ENCODE measurements around the gene HNRNPAB.
"Not testable (repeated sequence)": the region's sequence is repeated elsewhere in the genome, so short reads cannot be mapped to it uniquely, and the experiment has no call there.

The HNRNPAB gene

DNA sequence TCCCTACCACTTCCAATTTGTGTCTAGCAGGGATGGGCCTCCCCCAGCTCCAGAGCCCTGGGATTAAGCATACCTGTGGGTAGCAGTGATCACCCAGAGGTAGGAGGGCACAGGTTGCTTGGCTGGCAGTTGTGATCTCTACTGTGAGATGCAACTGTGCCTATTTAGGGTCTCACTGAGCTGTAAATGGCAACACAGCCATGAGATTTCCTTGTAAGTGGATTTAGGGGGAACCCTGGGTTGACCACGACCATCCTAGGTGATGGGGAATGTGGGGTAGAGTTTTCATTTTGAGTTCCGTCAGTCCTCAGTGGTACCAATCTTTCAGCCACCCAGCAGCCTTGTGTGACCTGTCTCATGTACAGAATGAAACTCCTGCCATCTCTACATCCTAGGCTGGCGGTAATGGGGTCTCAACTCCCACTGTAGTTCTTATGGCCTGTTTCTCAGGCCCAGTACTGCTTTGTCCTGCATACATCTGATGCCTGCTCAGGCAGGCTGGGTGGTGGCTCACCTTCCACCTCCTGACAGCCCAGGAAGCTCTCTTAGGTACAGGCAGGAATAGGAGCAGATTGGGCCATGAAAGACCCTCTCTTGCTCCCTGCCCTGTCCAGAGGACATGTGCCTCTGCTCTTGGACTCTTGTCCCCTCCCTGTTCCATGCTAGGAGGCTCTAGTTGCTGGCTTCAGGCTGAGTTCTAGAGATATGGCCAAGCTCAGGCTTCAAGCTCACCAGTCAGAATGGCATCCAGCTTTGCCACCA is 8.1 kb downstream of the HNRNPAB start:
- DNase-seq (ENCODE audit: low read depth in 3 of 3), result no peak

DNA sequence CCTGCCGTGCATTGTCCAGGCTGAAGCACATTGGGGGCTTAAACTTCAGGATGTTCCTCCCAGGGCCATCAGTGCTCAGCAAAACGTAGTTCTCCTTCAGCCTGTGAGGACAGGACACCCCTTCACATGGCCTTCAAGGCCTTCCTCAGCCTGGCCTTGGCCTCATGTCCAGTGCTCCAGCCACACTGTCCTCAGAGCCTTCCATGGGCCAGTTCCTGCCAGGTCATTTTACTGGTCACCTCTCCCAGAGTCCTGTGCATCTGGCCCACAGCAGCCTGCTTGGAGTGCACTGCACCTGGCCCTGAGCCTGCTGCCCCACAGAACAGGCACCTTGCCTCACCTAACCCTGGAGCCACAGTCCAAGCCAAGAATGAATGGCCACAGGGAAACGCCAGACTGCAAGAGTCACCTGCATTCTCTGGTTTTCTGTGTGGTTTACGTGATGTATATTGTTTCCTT is 8.7 kb downstream of the HNRNPAB start:
- DNase-seq (ENCODE audit: low read depth in 3 of 3), result no peak

GRCh38 chr5:178213748-178214151 is 9.4 kb downstream of the HNRNPAB start:
- DNase-seq (ENCODE audit: low read depth in 3 of 3), result no peak

- DNase-seq (ENCODE audit: low read depth in 3 of 3), result no peak
Measured at GRCh38 chr5:178214160-178214803, 9.9 kb downstream of the HNRNPAB start.

DNA sequence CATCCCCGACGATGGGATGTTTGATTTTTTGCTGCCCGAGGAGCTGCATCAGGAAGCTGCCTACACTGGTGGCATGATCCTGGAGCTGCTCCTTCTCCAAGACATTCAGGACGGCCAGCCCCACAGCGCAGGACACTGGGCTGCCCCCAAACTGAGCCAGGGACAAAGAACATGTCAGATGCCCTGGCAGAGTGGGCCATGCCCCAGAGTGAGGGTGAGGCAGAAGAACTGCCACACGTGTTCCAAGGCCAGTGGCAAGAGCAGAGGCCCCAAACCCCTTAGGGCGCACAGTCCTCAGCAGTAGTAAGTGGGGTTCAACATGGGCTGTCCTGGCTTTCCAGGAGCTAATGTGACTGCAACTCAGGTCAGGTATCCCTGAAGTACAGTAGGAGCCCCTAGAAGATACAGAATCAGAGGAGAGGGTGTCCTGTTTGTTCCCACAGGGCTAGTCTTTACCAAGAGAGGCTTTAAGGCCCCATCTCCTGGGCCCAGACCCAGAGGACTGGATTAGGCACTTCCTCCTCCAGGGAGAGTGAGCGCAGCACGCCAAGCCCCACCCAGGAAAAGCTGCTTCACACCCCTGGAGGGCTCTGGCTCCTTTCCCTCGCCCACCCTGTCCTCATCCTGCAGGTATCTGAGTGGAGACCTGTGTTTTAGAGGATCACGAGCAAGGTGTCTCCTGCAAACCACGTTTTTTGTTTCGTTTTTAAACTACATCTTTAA is 11.1 kb downstream of the HNRNPAB start:
- no peak for DNase-seq (ENCODE audit: low read depth in 3 of 3)

GRCh38 chr5:178216088-178216534 is 11.8 kb downstream of the HNRNPAB start:
- no peak for DNase-seq (ENCODE audit: low read depth in 3 of 3)

GRCh38 chr5:178216779-178217178 is 12.4 kb downstream of the HNRNPAB start:
- no peak for DNase-seq (ENCODE audit: low read depth in 3 of 3)

DNA sequence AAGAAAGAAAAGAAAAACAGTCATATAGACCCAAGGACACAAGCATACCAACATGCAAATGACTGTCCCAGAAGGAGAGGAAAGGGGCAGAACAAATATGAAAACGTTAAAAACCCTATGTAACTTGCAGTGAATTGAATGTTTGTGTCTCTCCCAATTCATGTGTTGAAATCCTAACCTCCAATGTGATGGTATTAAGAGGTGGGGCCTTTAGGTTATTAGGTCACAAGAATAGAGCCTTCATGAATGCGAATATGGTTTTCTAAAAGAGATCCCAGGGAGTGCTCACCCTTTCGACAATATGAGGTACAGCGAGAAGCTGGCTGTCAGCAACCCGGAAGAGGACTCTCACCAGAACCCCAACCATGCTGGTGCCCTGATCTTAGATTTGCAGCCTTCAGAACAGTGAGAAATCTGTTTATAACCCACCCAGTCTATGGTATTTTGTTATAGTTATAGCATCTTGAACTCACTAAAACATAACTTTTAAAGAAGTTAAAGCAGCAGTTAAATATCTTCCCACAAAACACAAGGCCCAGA is 14.0 kb downstream of the HNRNPAB start:
- DNase-seq (ENCODE audit: low read depth in 3 of 3), result no peak

DNA sequence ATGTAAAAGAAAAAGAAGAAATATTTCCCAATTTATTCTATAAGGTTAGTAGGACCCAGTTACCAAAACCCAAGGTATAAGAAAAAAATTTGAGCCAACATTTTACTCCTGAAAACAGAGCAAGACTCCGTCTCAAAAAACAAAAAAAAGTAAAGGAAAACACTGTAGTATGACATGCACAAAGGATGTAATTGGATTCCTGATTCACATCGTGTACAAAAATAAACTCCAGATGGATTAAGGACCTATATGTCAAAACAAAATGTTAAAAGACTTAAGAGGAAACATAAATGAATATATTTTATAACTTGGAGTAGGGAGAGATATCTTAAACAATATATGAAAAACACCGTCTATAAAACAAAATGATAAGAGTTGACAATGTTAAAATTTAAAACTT is 14.5 kb downstream of the HNRNPAB start:
- no peak for DNase-seq (ENCODE audit: low read depth in 3 of 3)

DNA sequence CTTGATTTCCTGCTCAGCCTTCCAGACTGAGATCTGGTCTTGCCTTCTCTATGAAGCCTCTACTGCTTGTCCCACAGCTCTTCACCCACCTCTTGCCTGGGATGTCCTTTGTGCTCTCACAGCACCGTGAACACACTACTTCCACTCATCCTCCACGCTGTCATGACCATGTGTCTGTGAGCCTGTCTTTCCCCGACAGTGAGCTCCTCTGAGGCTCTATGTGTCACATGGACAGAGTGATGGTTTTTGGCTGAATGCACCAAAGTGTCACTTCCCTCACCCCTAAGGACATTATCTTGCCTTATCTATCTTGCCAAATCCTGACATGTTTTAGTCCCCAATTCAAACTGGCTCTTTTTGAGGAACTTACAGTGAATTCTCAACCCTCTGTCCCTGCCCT is 16.9 kb downstream of the HNRNPAB start:
- no peak for DNase-seq (ENCODE audit: low read depth in 3 of 3)

- no peak for DNase-seq (ENCODE audit: low read depth in 3 of 3)
Measured at GRCh38 chr5:178221853-178222252, 17.5 kb downstream of the HNRNPAB start.

- DNase-seq (ENCODE audit: low read depth in 3 of 3), result no peak
Measured at GRCh38 chr5:178222292-178222691, 18.0 kb downstream of the HNRNPAB start.

GRCh38 chr5:178223196-178223773 is 19.0 kb downstream of the HNRNPAB start:
- no peak for DNase-seq (ENCODE audit: low read depth in 3 of 3)

DNA sequence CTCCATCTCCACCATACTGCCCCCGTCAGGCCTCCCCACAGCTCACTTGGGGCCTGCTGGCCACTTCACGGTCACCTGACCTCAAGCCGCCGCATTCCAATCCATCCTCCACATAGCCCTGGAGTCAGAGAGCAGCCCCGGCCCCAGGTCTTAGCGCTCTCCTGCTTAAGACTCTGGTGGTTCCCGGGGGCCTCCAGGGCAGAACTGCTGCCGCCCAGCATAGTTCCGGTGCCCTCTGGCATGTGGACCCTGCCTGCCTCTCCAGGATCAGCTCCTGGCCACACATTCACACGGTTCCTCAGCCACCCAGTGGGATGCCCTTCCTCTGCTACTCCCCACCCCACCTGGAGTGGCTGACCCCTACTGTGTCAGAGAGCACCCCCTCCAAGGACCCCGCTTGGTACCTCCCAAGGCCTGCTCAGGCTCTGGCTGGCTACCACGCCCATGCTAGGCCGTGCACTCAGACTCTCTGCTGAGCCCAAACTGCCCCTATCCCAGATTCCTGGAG is 19.5 kb downstream of the HNRNPAB start:
- no peak for DNase-seq (ENCODE audit: low read depth in 3 of 3)

DNA sequence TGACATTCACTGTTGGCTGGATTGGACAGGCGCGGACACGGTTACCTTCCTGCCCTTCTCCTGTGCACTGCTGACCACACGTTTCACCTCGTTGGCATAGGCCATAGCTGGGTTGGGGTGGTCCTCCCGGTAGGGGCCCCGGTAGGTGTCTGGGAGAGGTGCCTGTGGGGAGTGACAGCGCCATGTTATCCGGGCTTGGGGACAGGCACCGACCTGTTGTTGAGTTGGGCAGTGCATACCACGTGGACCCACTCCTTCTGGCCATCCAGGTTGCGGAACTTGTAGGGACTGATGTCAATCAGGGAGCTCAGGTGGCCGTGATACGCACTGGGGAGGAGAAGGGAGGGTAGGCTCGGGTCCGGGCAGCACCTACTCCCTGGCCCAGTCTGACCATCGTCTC is 20.1 kb downstream of the HNRNPAB start:
- DNase-seq (ENCODE audit: low read depth in 3 of 3), result no peak

- DNase-seq (ENCODE audit: low read depth in 3 of 3), result no peak
Measured at GRCh38 chr5:178225174-178225573, 20.8 kb downstream of the HNRNPAB start.

- DNase-seq (ENCODE audit: low read depth in 3 of 3), result no peak
Measured at GRCh38 chr5:178227138-178227659, 22.9 kb downstream of the HNRNPAB start.

- DNase-seq (ENCODE audit: low read depth in 3 of 3), result no peak
Measured at GRCh38 chr5:178227929-178228328, 23.6 kb downstream of the HNRNPAB start.

GRCh38 chr5:178228609-178229008 is 24.3 kb downstream of the HNRNPAB start:
- no peak for DNase-seq (ENCODE audit: low read depth in 3 of 3)

- not testable (repeated sequence) for DNase-seq (ENCODE audit: low read depth in 3 of 3)
Measured at GRCh38 chr5:178229111-178229510, 24.8 kb downstream of the HNRNPAB start.

- DNase-seq (ENCODE audit: low read depth in 3 of 3), result no peak
Measured at GRCh38 chr5:178229861-178230260, 25.5 kb downstream of the HNRNPAB start.

Measured in stimulated activated CD4-positive, alpha-beta T cell treated with anti-CD3 and anti-CD28 coated beads, TNF-alpha, amount 100 ng/mL, for 48 hours (primary cell).